ENCODE results near the gene SECISBP2.
"Not testable (repeated sequence)": the region's sequence is repeated elsewhere in the genome, so short reads cannot be mapped to it uniquely, and the experiment has no call there.

SECISBP2 gene

DNA sequence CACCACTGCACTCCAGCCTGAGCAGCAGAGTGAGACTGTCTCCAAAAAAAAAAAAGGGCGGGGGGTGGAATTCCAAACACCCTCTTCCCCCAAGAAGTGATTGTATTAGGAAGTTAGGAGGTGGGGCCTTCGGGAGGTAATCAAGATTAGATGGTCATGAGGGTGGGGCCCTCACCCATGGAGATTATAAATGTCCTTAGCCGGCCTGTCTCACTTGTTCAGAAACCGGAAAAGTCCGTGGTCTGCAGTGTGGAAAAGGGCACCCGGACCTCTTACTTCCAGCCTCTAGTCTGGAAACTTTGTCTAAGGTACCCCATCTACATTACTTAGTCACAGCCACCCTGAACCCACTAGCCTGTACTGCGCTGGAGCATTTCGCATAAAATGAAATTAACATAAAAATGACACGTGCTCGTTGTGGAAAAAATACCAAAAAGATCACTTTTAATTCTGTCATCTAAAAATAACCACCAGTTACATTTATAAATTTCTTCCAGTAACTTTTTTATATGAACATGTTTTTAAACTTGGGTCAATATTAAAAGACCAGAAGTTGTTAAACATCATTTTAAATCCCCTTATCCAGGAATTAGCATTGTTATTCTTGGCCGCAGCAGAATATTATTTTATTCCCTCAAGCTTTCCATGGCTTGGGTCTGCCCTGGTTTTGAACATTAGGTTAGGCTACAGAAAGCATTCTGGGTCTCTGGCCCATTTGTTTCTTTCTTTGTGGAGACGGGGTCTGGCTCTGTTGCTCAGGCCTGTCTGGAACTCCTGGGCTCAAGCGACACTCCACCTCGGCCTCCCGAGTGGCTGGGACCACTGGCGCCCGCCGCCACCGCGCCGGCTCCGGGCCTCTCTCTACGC lies 8.5 kb upstream of the SECISBP2 start:
- no peak for DNase-seq (ENCODE audit: low read depth in 2 of 2)

DNA sequence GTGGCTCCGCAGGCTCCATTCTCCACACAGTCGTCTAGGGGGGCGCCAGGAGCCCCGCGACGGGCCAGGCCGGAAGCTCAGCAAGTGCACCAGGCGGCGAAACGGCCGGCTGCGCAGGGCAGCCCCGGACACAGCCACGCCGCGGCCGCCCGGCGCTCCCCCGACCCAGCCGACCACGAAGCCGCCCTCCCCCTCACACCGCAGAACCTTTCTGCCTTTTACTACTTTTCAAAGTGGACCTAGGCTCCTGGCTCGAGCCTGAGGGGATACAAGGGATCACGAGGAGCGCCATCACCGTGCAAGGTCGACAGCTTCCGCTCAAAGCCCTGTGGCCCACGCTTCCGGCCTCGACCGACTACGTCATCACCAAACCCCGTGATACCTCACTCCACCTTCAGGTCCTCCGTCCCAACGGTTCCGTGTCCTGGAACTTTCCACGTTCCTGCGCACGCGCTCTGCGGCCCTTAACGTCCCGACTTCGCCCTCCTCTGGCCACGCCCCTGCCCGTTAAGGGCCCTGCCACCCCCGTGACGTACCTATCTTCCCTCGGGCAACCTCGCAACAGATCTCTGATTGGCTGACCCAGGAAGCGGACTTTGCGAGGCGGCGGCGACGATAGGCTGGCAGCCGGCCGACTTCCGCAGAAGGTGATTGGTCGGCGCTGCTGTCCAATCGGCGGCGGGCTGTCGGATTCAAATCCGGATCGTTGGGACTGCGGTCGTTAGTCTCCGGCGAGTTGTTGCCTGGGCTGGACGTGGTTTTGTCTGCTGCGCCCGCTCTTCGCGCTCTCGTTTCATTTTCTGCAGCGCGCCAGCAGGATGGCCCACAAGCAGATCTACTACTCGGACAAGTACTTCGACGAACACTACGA lies 7.6 kb upstream of the SECISBP2 start, which contains the start of gene CKS2:
Gene CKS2, plus strand, starts transcription at position 721 of the 871 bp plus-strand sequence. Its CDS starts 98 bp downstream, at position 819.
- DNase-seq (ENCODE audit: low read depth in 2 of 2), result peak; percentile 99 to 100

DNA sequence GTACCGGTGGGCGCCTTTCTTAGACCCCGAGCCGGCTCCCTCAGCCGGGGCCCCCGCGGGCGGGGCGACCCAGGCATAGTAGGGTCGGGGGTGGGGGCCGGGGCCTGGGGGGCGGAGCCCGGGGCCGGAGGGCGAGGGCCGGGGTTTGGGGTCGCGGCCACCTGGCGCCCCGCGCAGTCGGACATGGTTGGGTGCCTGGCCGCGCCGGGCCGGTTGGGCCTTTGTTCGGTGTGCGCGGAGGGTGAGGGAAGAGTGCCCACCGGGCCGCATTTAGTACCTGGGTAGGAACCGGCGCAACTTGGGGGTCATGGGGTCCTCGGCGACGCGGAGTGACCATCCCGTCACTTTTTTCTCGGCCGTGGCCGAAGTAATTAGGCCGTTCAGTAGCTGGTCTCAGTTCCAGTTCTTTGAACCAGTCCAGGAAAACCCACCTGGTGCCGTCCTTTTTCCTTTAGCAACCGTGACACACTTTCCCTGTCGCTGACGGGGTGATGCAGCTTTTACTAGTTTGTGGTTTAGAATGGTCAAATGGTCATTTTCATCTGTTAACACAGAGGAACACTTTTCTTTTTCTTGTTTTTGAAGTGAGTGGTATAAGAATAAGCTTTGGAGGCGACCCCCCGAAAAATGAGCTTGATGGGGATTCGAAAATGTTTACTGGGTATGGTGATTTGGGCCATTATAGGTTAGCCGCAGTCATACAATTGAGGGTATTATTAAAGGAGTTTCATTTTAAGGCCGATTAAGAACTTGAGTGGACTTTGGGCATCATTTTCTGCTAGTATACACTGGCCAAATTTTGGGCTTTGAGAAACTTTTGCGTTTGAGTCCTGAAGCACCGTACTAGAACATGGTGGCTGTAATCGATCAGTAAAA lies 6.7 kb upstream of the SECISBP2 start:
- DNase-seq (ENCODE audit: low read depth in 2 of 2), result peak in 1 of 2 donors; percentile 8

GRCh38 chr9:89312222-89312571 lies 6.1 kb upstream of the SECISBP2 start:
- DNase-seq (ENCODE audit: low read depth in 2 of 2), result no peak

GRCh38 chr9:89313842-89314241 lies 4.5 kb upstream of the SECISBP2 start:
- DNase-seq (ENCODE audit: low read depth in 2 of 2), result no peak

- no peak for DNase-seq (ENCODE audit: low read depth in 2 of 2)
Observed at GRCh38 chr9:89314955-89315354, 3.3 kb upstream of the SECISBP2 start.

GRCh38 chr9:89315482-89315881 lies 2.8 kb upstream of the SECISBP2 start:
- no peak for DNase-seq (ENCODE audit: low read depth in 2 of 2)

DNA sequence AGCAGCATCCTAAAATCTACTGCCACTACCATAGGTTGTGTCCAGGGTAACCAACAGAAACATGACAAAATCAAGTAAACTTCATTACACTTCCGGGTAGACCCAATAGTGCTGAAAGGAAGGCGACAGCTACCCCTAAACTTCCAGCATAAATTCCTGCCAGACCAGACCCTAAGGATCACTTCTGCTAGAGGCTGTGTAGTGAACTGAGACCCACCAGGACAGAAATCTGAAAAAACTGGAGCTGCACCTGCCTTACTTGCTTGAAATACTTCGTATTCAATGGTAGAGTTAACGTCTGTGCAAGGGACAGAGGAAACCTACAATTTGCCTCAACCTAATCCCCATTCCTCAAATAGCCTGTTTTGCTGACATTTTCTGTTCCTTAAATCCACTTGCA lies 1.0 kb upstream of the SECISBP2 start:
- no peak for DNase-seq (ENCODE audit: low read depth in 2 of 2)

DNA sequence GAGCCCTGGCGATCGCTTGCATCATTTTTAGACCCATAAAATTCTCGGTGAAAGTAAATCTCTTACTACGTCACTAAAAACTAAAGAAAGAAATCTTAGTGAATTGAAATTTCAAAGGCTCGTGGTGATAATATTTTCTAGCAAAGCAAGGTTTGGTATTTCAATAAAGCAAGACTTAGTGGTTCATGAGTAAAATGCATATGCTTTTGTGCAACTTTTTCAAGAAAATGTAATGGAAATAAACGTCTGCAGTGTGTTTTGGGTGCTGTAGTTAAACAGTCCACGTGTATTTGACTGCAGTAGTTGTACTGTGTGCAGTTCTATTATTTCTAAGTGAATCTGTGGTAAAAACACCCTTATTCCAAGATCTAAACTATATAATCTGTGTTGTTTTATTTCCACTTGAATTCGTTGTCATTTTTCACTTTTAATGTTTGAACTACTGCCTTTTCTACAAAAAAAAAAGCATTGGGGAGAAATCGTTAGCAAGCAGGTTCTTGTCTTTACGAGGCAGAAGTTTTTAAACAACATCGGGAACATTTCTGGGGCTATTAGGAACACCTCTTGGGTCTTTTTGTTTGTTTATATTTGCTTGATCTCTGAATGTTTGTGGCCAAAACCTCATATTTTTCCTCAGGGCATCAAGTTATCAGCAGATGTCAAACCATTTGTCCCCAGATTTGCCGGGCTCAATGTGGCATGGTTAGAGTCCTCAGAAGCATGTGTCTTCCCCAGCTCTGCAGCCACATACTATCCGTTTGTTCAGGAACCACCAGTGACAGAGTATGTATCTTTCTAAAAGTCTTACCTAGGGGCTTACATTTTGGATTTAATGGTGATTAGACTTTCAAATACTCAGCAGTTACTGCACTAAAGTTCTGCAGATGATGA lies 960 bp downstream of the SECISBP2 start:
- DNase-seq (ENCODE audit: low read depth in 2 of 2), result no peak

- no peak for DNase-seq (ENCODE audit: low read depth in 2 of 2)
Observed at GRCh38 chr9:89323390-89323789, 5.1 kb downstream of the SECISBP2 start.

GRCh38 chr9:89325733-89326132 lies 7.4 kb downstream of the SECISBP2 start:
- DNase-seq (ENCODE audit: low read depth in 2 of 2), result no peak

DNA sequence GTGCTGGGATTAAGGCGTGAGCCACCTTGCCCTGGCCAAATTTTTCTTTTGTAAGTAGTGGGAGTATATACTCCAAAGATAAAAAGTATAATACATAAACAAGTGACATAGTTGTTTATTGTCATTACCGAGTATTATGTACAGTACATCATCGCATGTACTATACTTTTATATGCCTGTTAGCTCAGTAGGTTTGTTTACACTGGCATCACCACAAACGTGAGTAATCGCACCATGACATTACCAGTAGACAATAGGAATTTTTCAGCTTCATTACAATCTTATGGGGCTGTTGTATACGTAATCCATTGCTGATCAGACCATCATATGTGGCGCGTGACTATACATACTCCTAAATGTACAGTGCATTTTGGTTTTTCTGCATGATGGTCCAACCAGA lies 9.8 kb downstream of the SECISBP2 start:
- DNase-seq (ENCODE audit: low read depth in 2 of 2), result no peak

DNA sequence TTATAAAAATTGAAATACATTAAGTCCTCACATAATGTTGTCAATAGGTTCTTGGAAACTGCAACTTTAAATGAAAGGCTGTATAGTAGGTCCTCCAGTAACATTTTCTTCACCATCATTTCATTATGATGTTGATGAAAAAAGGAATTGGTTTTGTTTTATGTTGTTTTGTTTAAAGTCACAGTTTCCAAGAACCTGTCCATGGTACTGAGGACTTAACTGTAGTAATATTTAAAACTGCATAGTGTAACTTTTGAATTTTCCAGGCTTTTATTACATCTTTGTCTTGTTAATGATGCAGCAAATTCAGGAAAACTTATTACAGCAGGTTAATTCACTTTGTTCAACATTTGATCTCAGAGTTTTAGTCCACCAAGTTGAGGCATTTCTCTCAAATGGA lies 11.6 kb downstream of the SECISBP2 start:
- DNase-seq (ENCODE audit: low read depth in 2 of 2), result no peak

DNA sequence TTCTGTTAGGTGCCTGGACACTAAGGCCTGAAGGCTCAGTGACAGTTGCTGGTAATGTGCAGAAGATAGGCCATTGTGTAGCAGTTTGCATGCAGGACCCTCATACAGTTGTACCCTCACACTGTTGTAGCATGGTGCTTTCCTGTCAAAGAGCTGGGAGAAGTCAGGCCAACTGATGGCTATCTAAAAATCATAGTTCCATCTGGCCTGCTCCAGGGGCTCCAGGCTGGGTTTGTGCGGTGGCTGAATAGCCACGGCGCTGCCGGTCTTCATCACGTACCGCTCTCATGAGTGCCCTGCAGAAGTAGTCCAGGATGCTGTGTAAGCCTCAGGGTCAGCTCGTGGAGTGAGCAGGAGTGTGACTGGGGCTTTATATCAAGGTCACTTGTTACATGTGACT lies 12.2 kb downstream of the SECISBP2 start:
- DNase-seq (ENCODE audit: low read depth in 2 of 2), result no peak

- no peak for DNase-seq (ENCODE audit: low read depth in 2 of 2)
Observed at GRCh38 chr9:89339807-89340206, 21.5 kb downstream of the SECISBP2 start.

GRCh38 chr9:89340332-89340731 lies 22.0 kb downstream of the SECISBP2 start:
- DNase-seq (ENCODE audit: low read depth in 2 of 2), result no peak

GRCh38 chr9:89342213-89342612 lies 23.9 kb downstream of the SECISBP2 start:
- DNase-seq (ENCODE audit: low read depth in 2 of 2), result no peak

DNA sequence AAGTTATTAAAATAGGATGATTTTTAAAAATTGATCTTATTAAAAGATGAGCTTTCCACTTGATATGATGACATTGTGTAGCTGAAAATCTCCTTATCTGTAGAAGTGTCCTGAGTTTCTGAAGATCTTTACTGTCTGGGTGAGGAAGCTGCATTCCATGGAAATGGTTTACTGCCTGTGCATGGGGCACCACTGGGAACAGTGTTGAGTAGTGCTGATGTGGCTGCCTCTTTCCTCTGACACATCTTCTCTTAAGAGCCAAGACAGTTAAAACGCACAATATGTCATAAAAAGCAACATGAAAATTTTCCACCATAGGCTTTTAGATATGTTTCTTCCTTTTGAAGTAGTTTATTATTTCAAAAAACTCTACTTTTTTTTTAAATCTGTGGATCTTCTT lies 24.6 kb downstream of the SECISBP2 start:
- no peak for DNase-seq (ENCODE audit: low read depth in 2 of 2)

DNA sequence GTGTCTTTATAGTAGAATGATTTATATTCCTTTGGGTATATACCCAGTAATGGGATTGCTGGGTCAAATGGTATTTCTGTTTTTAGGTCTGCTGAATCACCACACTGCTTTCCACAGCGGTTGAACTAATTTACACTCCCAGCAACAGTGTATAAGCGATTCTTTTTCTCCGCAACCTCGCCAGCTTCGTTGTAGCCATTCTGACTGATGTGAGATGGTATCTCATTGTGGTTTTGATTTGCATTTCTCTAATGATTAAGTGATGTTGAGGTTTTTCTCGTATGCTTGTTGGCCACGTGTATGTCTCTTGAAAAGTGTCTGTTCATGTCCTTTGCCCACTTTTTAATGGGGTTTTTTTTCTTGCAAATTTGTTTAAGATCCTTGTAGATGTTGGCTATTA lies 25.5 kb downstream of the SECISBP2 start:
- DNase-seq (ENCODE audit: low read depth in 2 of 2), result not testable (repeated sequence)

GRCh38 chr9:89345476-89345875 lies 27.2 kb downstream of the SECISBP2 start:
- DNase-seq (ENCODE audit: low read depth in 2 of 2), result no peak

DNA sequence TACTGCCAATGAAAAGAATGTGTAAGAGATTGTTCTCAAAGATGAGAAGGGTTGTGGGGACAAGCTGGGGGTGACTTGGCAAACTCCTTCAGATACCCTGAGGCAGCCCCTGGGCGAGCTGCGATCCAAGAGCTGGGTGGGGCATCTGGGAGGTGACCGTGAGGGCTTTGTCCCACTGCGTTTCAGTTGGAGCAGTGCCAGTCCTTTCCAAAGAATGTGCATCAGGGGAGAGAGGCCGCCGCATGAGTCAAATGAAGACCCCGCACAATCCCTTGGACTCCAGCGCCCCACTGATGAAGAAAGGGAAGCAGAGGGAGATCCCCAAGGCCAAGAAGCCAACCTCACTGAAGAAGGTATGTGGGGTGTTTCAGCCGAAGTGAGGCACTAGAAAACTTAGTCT lies 28.4 kb downstream of the SECISBP2 start:
- DNase-seq (ENCODE audit: low read depth in 2 of 2), result no peak
